Left hindlimb (tissue), 1 donor: ENCODE data around the gene GLT8D2.

Experiments used
- DNase-seq: peaks from one replicate; pipeline ENCODE4 v3.0.0-alpha.2; 2018

GLT8D2 gene

GRCh38 chr12:103997286-103997900 lies 52.6 kb downstream of the GLT8D2 start:
- no peak for DNase-seq

DNA sequence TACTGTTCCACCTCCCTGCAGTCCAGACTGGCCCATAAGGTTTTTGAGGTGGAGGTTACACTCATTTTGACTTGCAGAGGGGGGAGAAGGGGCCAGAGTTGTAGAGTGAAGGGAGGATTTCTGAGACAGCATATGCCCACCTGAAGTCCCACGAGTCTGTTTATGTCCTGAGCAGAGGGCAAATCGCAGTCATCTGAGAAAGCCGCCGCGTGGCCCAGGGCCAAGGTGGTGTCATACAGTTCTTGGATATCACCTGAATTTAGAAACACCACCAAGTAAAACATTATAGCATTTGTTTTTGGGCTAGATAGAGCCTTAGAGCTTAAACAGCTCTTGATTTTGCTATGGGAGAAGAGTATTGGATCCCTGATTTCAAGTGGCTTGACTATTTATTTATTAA lies 53.4 kb downstream of the GLT8D2 start:
- DNase-seq: no peak

DNA sequence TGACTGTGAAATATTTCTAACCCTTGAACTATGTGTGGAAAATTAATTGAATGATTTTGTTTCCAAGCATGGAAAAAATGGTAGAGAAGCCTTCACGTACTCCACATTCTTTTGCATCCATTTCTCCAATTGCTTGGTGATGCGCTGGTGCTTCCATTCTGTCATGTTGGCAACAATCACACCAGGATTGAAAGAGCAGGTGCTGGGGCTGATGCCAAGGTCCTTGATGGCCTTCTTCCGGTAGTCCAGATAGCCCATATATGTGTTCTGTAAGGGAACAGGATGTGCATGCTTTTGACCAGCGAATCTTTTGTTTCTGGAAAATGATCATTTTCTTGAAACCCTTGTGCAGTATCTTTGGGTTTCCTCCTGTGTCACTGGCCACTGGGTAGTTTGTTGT lies 55.8 kb downstream of the GLT8D2 start:
- DNase-seq: peak; percentile 45

DNA sequence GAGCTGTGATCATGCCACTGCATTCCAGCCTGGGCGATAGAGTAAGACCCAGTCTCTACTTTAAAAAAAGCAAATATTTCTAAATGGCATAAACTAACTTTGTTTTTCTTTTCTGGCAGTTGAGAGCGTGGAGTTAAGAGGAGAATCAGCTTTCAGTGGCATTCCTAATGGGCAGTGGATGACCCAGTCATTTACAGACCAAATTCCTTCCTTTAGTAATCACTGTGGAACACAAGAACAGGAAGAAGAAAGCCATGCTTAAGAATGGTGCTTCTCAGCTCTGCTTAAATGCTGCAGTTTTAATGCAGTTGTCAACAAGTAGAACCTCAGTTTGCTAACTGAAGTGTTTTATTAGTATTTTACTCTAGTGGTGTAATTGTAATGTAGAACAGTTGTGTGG lies 63.2 kb downstream of the GLT8D2 start:
- DNase-seq: no peak

GRCh38 chr12:103978384-103978982 lies 71.5 kb downstream of the GLT8D2 start:
- DNase-seq: no peak

DNA sequence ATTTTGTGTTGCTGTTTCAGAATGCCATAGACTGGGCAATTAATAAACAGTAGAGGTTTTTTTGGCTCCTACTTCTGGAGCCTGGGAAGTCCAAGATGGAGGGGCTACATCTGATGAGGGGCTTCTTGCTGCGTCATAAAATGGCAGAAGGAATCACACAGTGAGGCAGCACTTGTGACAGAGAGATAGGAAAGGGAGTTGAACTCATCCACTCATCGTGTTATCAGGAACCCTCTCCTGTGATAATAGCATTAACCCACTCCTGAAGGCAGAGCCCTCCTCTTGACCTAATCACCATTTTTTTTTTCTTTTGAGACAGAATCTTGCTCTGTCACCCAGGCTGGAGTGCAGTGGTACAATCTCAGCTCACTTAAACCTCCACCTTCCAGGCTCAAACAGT lies 74.6 kb downstream of the GLT8D2 start:
- no peak for DNase-seq

DNA sequence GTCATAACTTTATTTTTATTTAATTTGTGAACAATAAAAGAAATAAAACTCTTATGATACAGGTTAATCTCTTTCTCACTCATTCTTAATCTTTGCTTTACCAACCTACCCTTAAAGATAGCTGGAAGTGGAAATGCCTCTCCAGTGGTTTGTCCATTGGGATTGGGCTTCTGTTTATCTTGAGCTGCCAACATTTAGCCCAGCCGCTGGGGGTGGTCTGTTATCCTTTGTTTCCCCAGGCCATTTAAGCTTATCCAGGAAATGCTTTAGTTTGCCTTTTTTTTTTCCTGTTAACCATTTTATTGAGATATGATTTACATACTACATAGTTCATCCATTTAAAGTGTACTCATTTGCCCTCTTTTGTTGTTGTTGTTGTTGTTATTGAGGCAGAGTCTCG lies 76.1 kb downstream of the GLT8D2 start:
- no peak for DNase-seq

DNA sequence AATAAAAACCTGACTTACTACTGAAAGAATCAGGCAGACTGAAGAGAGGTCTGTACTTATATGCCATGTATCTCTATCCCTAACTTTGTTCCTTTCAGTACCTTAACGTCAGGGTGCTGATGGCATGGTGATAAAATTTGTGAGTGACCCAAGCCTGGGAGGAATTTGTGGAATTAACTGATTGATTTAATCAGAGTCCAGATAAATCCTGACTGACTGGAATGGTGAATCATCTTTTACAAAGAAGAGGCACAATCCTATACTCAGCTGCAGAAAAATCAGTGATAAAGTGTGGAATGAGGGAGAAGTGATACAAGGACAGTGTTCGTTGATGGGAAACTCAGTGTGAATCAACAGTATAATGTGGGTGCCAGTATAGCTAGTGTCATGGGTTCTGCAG lies 80.6 kb downstream of the GLT8D2 start:
- no peak for DNase-seq

DNA sequence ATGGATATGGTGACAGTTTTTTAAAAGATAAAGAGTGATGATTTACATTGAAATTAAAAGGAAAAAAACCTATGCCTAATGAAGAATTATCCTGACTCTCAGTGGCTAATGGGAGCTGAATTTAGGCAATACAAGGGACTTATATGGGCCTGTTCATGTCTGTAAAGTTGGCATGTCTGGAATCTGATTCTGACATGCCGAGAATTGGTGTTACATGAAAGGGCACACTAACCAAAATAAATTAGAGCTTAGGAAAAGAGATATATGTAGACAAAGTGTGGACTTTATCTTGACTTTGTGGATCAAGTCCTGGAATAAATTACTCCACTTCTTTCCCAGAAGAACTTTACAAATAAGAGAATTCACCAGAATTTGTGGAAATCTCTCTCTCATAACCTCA lies 83.3 kb downstream of the GLT8D2 start:
- DNase-seq: no peak

- peak; percentile 99 for DNase-seq
These were observed 84.1 kb downstream of the GLT8D2 start, which contains the start of gene TDG for GRCh38 chr12:103965590-103966504. TDG (plus strand) TSS chr12:103965872; CDS start chr12:103966038, 166 bp downstream.

DNA sequence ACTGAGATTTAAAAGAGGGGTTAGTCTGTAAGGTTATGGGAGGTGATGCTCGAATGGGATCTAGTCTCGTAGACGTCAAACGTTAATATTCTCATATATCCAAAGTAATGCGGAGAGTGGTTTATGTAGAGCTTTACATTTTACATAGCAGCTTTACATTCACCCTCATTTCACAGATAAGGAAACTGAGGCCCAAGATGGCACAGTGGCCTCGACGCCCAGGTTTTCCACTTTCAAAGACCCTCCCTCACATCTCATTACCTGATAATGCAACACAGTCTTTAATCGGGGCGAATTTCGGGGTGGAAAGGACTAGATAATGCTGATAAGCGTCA lies 84.8 kb downstream of the GLT8D2 start:
- DNase-seq: no peak

- DNase-seq: no peak
These were observed 85.2 kb downstream of the GLT8D2 start for GRCh38 chr12:103964805-103965204.

DNA sequence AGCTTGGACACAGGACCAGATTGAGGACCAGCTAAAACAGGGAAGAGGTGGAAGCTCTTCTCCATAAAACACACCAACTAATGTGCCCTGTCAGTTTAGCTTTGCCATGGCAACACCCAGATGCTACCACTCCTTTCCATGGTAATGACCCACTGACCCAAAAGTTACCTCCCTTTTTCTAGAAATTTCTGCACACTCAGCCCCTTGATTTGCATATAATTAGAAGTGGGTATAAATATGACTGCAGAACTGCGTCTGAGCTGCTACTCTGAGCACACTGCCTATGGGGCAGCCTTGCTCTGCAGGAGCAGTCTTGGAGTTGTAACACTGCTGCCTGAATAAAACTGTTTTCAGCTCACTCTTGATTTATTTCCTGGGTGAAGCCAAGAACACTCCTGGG lies 87.5 kb downstream of the GLT8D2 start:
- DNase-seq: no peak

- no peak for DNase-seq
These were observed 89.3 kb downstream of the GLT8D2 start for GRCh38 chr12:103960616-103961227.

- DNase-seq: no peak
These were observed 91.4 kb downstream of the GLT8D2 start for GRCh38 chr12:103958621-103959020.

GRCh38 chr12:103957865-103958388 lies 92.1 kb downstream of the GLT8D2 start:
- no peak for DNase-seq

DNA sequence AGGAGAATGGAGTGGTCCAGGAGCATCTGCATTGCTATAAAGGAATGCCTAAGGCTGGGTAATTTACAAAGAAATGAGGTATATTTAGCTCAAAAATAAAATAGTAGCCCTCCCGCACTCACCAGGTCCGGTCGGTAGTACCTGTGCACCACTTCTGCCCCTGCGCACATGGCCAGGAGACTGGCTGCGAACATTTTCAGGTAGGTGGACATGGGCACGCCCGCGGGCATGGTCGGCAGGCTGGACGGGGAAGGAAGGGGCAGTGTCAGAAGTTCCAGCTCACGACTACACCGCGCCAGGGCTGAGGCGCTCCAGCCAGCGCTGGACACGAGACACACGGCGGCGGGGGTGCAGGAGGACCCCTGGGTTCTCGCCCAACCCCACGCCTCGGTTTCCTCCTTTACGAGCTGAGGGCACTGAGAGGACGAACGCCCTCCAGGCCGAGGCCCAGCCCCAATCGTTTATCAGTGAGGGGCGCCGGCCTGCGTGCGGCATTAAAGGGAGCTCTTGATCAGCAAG lies 93.4 kb downstream of the GLT8D2 start:
- DNase-seq: no peak

- DNase-seq: no peak
These were observed 94.0 kb downstream of the GLT8D2 start for GRCh38 chr12:103955811-103956508.

DNA sequence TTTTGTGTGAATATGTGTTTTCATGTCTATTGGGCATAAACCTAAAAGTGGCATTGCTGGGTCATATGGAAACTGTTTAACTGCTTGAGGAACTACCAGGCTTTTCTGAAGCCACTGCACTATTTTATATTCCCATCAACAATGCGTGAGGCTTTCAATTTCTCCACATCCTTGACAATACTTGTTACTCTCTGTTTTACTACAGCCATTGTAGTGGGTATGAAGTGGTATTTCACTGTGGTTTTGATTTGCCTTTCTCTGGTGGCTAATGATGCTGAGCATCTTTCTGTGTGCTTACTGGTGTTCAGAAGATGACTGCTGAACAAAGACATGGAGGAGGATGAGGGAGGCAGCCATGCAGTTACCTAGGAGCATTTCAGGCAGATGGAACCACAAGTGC lies 97.5 kb downstream of the GLT8D2 start:
- no peak for DNase-seq

GRCh38 chr12:103948746-103949406 lies 101.1 kb downstream of the GLT8D2 start:
- DNase-seq: no peak

- no peak for DNase-seq
These were observed 102.0 kb downstream of the GLT8D2 start for GRCh38 chr12:103947871-103948555.
